ENCODE measurements around the gene TSPAN1.

Gene TSPAN1

DNA sequence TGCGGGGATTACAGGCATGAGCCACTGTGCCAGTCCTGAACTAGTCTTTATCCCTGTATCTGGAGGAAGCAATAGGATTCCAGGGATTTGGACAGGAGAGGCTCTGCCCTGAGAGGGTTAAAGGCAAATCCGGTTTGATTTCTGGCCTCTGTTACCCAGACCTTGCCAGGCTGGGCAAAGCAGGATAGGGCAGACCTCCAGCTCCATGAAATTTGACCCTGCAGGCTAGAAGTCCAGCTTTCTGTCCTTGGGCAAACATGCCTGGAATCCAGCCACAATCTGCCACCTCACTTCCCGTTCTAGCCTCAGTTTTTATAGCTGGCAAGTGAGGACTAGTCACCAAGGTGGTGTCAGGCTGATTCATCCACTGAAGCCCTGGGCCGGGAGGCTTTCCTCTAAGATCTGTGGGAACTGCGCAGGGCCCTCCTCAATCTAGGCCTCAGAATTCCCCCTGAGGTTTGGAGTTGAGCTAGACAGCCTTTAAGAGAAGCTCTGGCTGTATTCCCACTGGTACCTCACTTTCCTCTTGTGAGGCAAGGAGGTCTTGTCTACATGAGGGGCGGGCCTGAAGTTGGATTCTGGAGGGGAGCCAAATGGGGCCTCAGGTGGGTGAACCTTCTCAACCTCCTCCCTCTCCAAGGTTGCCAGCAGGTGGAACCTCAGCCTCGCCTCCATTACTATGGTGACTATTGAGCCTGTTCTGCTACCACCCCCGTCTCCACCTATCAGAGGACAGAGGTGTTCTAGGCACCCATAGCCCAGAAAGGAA, 8.4 kb downstream of the TSPAN1 start:
- in situ Hi-C loops (cut with HindIII; ENCODE audit: low pct_ligation_motif_present, low pct_unique_long_range_greater_than_20kb, low sequenced_read_pairs) = loop anchor here (25.0 kb wide), 1 partner anchor 146 kb away; no protein-coding TSS in a partner anchor
- DNase-seq = peak; percentile 98

DNA sequence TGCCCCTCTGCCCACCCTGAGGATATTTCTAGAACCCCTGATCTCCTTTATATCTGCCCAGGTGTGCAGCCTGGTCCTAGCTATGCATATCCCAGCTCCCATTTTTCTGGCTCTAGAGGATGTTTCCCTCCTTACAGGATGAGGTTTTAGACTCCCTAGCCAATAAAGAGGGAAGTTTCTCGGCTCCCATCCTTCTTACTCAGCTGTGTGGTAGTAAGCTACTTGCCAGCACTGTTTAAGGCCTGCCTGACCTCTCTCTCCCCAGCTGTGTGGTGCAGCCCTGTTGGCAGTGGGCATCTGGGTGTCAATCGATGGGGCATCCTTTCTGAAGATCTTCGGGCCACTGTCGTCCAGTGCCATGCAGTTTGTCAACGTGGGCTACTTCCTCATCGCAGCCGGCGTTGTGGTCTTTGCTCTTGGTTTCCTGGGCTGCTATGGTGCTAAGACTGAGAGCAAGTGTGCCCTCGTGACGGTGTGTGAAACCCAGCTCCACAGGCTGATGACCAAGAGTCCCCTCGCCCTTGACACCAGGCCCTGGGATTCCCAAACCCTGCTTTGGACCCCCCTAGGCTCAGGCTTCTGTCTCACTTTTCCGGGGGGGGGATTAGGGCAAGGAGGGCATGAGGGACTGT, 9.2 kb downstream of the TSPAN1 start:
- in situ Hi-C loops (cut with HindIII; ENCODE audit: low pct_ligation_motif_present, low pct_unique_long_range_greater_than_20kb, low sequenced_read_pairs) = loop anchor here (25.0 kb wide), 1 partner anchor 147 kb away; no protein-coding TSS in a partner anchor
- peak; percentile 19 for DNase-seq

- in situ Hi-C loops (cut with HindIII; ENCODE audit: low pct_ligation_motif_present, low pct_unique_long_range_greater_than_20kb, low sequenced_read_pairs) = loop anchor here (25.0 kb wide), 1 partner anchor 148 kb away; no protein-coding TSS in a partner anchor
- DNase-seq = no peak
These were observed 10.2 kb downstream of the TSPAN1 start for GRCh38 chr1:46184920-46185658.

- DNase-seq = peak; percentile 74
- in situ Hi-C loops (cut with HindIII; ENCODE audit: low pct_ligation_motif_present, low pct_unique_long_range_greater_than_20kb, low sequenced_read_pairs) = loop anchor here (25.0 kb wide), 1 partner anchor 149 kb away; no protein-coding TSS in a partner anchor
These were observed 11.2 kb downstream of the TSPAN1 start for GRCh38 chr1:46186076-46186475.

- in situ Hi-C loops (cut with HindIII; ENCODE audit: low pct_ligation_motif_present, low pct_unique_long_range_greater_than_20kb, low sequenced_read_pairs) = loop anchor here (25.0 kb wide), 1 partner anchor 150 kb away; no protein-coding TSS in a partner anchor
- DNase-seq = no peak
These were observed 12.4 kb downstream of the TSPAN1 start for GRCh38 chr1:46187106-46187869.

DNA sequence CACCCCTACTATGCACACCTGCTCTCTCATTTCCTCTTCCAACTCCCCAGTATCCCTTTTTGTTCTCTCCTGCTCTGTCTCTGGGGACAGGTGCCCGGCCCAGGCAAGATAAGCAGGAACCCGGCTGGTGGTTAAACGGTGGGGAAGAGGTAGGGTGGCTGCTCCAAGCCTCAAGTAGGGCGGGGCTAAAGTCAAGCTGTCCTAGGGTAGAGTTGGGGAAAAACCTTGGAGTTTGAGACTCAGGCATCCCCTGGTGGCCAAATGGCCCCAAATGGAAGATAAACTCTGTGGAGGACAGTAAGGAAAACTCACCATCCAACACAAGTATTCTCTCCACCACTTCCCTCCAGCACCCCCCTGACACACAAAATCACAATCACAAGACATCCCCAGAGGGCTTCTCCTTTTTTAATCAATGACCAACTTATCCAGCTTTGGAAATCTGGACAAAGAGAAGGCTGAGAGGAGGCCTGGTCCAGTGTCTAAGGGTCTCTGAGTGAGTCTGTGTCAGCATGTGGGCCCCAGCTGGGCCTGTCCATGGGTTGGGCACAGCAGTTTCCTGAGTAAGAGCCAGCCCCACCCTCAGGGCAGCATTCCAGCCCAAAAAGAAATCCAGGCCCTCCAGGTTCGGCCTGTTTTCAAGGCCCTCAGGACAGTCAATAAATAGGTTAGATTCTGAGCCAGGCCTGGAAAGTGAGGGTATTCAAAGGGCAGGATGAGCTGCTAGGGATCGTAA, 13.6 kb downstream of the TSPAN1 start:
- DNase-seq = peak; percentile 21
- in situ Hi-C loops (cut with HindIII; ENCODE audit: low pct_ligation_motif_present, low pct_unique_long_range_greater_than_20kb, low sequenced_read_pairs) = loop anchor here (25.0 kb wide), 1 partner anchor 151 kb away; no protein-coding TSS in a partner anchor

DNA sequence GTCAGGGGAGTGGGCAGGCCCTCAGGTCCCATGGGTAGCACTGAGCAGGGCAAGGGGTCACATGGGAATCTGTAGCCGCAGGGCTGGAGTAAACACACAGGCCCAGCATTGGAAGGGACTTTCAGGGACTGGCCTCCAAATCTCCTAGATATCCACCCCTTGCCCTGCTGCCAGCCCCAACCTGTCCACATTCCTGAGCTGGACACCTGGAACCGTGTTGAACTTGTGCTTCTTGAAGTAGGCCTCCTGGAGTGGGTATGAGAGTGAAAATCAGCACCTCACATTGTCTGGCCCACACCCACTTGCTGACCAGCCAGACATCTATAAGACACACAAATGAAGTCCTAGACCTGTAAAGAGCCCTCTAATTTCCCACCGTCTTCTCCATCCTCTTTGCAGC, 15.7 kb downstream of the TSPAN1 start:
- in situ Hi-C loops (cut with HindIII; ENCODE audit: low pct_ligation_motif_present, low pct_unique_long_range_greater_than_20kb, low sequenced_read_pairs) = loop anchor here (25.0 kb wide), 1 partner anchor 153 kb away; no protein-coding TSS in a partner anchor
- no peak for DNase-seq

- no peak for DNase-seq
- in situ Hi-C loops (cut with HindIII; ENCODE audit: low pct_ligation_motif_present, low pct_unique_long_range_greater_than_20kb, low sequenced_read_pairs) = loop anchor here (25.0 kb wide), 1 partner anchor 154 kb away; no protein-coding TSS in a partner anchor
These were observed 16.3 kb downstream of the TSPAN1 start for GRCh38 chr1:46191033-46191701.

- DNase-seq = no peak
- in situ Hi-C loops (cut with HindIII; ENCODE audit: low pct_ligation_motif_present, low pct_unique_long_range_greater_than_20kb, low sequenced_read_pairs) = loop anchor here (25.0 kb wide), 1 partner anchor 155 kb away; no protein-coding TSS in a partner anchor
These were observed 17.3 kb downstream of the TSPAN1 start for GRCh38 chr1:46192171-46192570.

- DNase-seq = no peak
- in situ Hi-C loops (cut with HindIII; ENCODE audit: low pct_ligation_motif_present, low pct_unique_long_range_greater_than_20kb, low sequenced_read_pairs) = loop anchor here (25.0 kb wide), 1 partner anchor 156 kb away; no protein-coding TSS in a partner anchor
These were observed 18.4 kb downstream of the TSPAN1 start for GRCh38 chr1:46193285-46193684.

GRCh38 chr1:46193984-46194570, 19.2 kb downstream of the TSPAN1 start:
- in situ Hi-C loops (cut with HindIII; ENCODE audit: low pct_ligation_motif_present, low pct_unique_long_range_greater_than_20kb, low sequenced_read_pairs) = loop anchor here (25.0 kb wide), 1 partner anchor 157 kb away; no protein-coding TSS in a partner anchor
- no peak for DNase-seq

GRCh38 chr1:46194641-46195193, 19.8 kb downstream of the TSPAN1 start:
- in situ Hi-C loops (cut with HindIII; ENCODE audit: low pct_ligation_motif_present, low pct_unique_long_range_greater_than_20kb, low sequenced_read_pairs) = loop anchor here (25.0 kb wide), 1 partner anchor 157 kb away; no protein-coding TSS in a partner anchor
- DNase-seq = no peak

DNA sequence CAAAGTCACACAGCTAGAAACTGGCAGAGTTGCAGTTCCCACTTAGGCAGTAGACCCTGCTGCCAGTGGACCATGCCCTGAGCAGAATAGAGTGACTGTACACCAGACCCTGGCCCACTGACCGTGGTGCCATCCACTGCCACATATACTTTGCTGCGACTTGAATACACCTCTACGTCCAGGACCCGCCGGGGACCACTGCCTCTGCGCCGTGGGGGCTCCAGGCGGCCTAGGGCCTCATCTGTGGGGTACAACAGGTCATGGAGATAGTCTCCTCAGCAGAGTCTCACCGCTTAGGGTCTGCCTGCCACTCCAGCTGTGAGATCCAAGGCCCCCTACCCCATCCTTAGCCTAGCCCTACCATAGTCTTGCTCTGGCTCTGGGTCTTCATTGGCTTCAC, 21.7 kb downstream of the TSPAN1 start:
- in situ Hi-C loops (cut with HindIII; ENCODE audit: low pct_ligation_motif_present, low pct_unique_long_range_greater_than_20kb, low sequenced_read_pairs) = loop anchor here (25.0 kb wide), 1 partner anchor 159 kb away; no protein-coding TSS in a partner anchor
- DNase-seq = no peak

DNA sequence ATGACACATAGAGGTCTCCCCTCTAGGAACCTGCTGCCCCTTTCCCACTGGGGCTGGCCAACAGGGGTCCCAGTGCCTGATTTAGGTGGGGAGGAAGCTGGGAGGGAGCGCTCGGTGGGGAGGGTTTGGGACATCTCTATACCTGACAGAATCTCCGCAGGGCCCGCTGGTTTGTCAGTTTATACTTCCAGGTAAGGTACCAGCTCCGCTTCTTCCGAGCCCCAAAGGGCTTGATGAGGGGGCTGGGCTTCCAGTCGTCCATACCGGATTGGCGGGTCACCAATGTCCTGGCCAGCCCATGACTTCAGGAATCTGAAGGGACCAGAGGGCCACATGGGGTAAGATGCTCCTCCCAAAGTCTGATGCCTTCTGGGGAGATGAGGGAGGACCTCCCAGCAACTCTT, 22.7 kb downstream of the TSPAN1 start:
- in situ Hi-C loops (cut with HindIII; ENCODE audit: low pct_ligation_motif_present, low pct_unique_long_range_greater_than_20kb, low sequenced_read_pairs) = loop anchor here (25.0 kb wide), 1 partner anchor 160 kb away; no protein-coding TSS in a partner anchor
- no peak for DNase-seq

GRCh38 chr1:46197964-46198811, 23.3 kb downstream of the TSPAN1 start, which contains the start of gene POMGNT1:
POMGNT1 (minus strand) TSS chr1:46198434; CDS start chr1:46197821, 613 bp downstream.
- in situ Hi-C loops (cut with HindIII; ENCODE audit: low pct_ligation_motif_present, low pct_unique_long_range_greater_than_20kb, low sequenced_read_pairs) = loop anchor here (25.0 kb wide), 1 partner anchor 161 kb away; no protein-coding TSS in a partner anchor
- DNase-seq = peak; percentile 67
